ENCODE data around the gene PBX2.
"Not testable (repeated sequence)": the region's sequence is repeated elsewhere in the genome, so short reads cannot be mapped to it uniquely, and the experiment has no call there.

- TF ChIP-seq CTCF, POLR2AphosphoS5, EP300 (IDR thresholded peaks at IDR 0.05): not testable (repeated sequence)
Measured at GRCh38 chr6:32186151-32186840, 3.7 kb downstream of the PBX2 start.
